Fibroblast of the aortic adventitia (primary cell): Measurements from ENCODE around the gene SH3RF3. TPM values are rescaled to one million over a fixed set of nuclear protein-coding genes. Genes with fewer than 3 reads are reported as not detected.

ENCODE experiments used
- DNase-seq: peaks from one replicate; pipeline ENCODE4 v3.0.0-alpha.2; 2010; ENCODE audit warnings: low read depth
- H3K4me3 ChIP-seq: 2 replicates; pipeline ENCODE4 v1.5.1; 2011; ENCODE audit warnings: low read depth, mild to moderate bottlenecking, control low read depth, low read length, moderate library complexity
- CTCF ChIP-seq: IDR thresholded peaks from 2 replicates; pipeline ENCODE4 v1.5.1; 2011; ENCODE audit warnings: mild to moderate bottlenecking, low read length, control low read depth, inconsistent platforms; ENCODE audit not compliant: insufficient read depth
- total RNA-seq: library from RNA; depleted of rRNA; stranded (reverse); fragments of >200 nt; gene quantifications from 2 replicates; pipeline ENCODE4 v1.2.3, GENCODE V29; 2012; ENCODE audit warnings: low replicate concordance

The SH3RF3 gene
- total RNA-seq, 1 donor, result 8.4 TPM

GRCh38 chr2:109352898-109353689 lies 224.1 kb downstream of the SH3RF3 start:
- no peak for DNase-seq

GRCh38 chr2:109353806-109354745 lies 225.1 kb downstream of the SH3RF3 start:
- DNase-seq, result no peak
- no peak for TF ChIP-seq CTCF
- no peak overlapping the region for H3K4me3 ChIP-seq

More at GRCh38 chr2:109352898-109353689, 224.1 kb downstream of the SH3RF3 start:
- no peak for TF ChIP-seq CTCF
- no peak overlapping the region for H3K4me3 ChIP-seq

- H3K4me3 ChIP-seq, result no peak overlapping the region
- TF ChIP-seq CTCF, result no peak
- no peak for DNase-seq
Observed at GRCh38 chr2:109355192-109355843, 226.3 kb downstream of the SH3RF3 start.

GRCh38 chr2:109356324-109357035 lies 227.5 kb downstream of the SH3RF3 start:
- DNase-seq, result no peak
- TF ChIP-seq CTCF, result no peak
- H3K4me3 ChIP-seq, result no peak overlapping the region

GRCh38 chr2:109364217-109364616 lies 235.2 kb downstream of the SH3RF3 start:
- no peak for TF ChIP-seq CTCF
- peak; percentile 13 for DNase-seq
- H3K4me3 ChIP-seq, result no peak overlapping the region

GRCh38 chr2:109365131-109365530 lies 236.1 kb downstream of the SH3RF3 start:
- no peak for DNase-seq
- H3K4me3 ChIP-seq, result no peak overlapping the region
- no peak for TF ChIP-seq CTCF
